Astrocyte (in vitro differentiated cells and primary cell): ENCODE results near the gene PLD1. TPM values are rescaled to one million over a fixed set of nuclear protein-coding genes. Genes with fewer than 3 reads are reported as not detected.

ENCODE experiments used
- DNase-seq: peaks from one replicate; pipeline ENCODE4 v3.0.0-alpha.2; 2010; ENCODE audit warnings: low read depth
- FAIRE-seq: peaks from 2 replicates; lab custom pipeline; 2011; peaks lifted over from hg19 to GRCh38; lab: Jason Lieb, UNC
- H2AFZ ChIP-seq: 2 replicates; pipeline ENCODE4 v1.6.0; 2012; ENCODE audit warnings: low read depth, low read length, inconsistent platforms
- H3K27ac ChIP-seq: 2 replicates; pipeline ENCODE4 v1.5.1; 2011; ENCODE audit warnings: low read depth, low read length, inconsistent platforms
- H3K27me3 ChIP-seq: 2 replicates; pipeline ENCODE4 v1.6.0; 2011; ENCODE audit warnings: low read length, inconsistent platforms; ENCODE audit not compliant: insufficient read depth
- H3K36me3 ChIP-seq: 2 replicates; pipeline ENCODE4 v1.5.1; 2011; ENCODE audit warnings: low read length, inconsistent platforms; ENCODE audit not compliant: insufficient read depth
- H3K4me1 ChIP-seq: 2 replicates; pipeline ENCODE4 v1.5.1; 2011; ENCODE audit warnings: low read length, inconsistent platforms; ENCODE audit not compliant: insufficient read depth
- H3K4me2 ChIP-seq: 2 replicates; pipeline ENCODE4 v1.6.0; 2012; ENCODE audit warnings: low read length, inconsistent platforms
- H3K4me3 ChIP-seq: 2 replicates; pipeline ENCODE4 v1.5.1; 2011; ENCODE audit warnings: low read depth, mild to moderate bottlenecking, low read length, inconsistent platforms; ENCODE audit not compliant: insufficient read depth
- H3K79me2 ChIP-seq: 2 replicates; pipeline ENCODE4 v1.6.0; 2012; ENCODE audit warnings: mild to moderate bottlenecking, low read length, inconsistent platforms; ENCODE audit not compliant: insufficient read depth
- H3K9ac ChIP-seq: 2 replicates; pipeline ENCODE4 v1.6.0; 2012; ENCODE audit warnings: mild to moderate bottlenecking, low read length, inconsistent platforms
- H3K9me3 ChIP-seq: 2 replicates; pipeline ENCODE4 v1.5.1; 2012; ENCODE audit warnings: low read depth, mild to moderate bottlenecking, low read length, inconsistent platforms; ENCODE audit not compliant: insufficient read depth
- H4K20me1 ChIP-seq: 2 replicates; pipeline ENCODE4 v1.6.0; 2012; ENCODE audit warnings: low read length, inconsistent platforms; ENCODE audit not compliant: insufficient read depth
- H3K27ac Mint-ChIP-seq: one replicate; pipeline ENCODE4 v1.8.0; 2021; ENCODE audit warnings: mild to moderate bottlenecking, mixed read lengths; ENCODE audit not compliant: unreplicated experiment
- H3K27me3 Mint-ChIP-seq: one replicate; pipeline ENCODE4 v1.8.0; 2021; ENCODE audit warnings: low read depth, mixed read lengths; ENCODE audit not compliant: unreplicated experiment
- H3K36me3 Mint-ChIP-seq: one replicate; pipeline ENCODE4 v1.8.0; 2021; ENCODE audit warnings: low read depth, mixed read lengths; ENCODE audit not compliant: unreplicated experiment
- H3K4me1 Mint-ChIP-seq: one replicate; pipeline ENCODE4 v1.8.0; 2021; ENCODE audit warnings: low read depth, mixed read lengths; ENCODE audit not compliant: unreplicated experiment
- H3K4me3 Mint-ChIP-seq: one replicate; pipeline ENCODE4 v1.8.0; 2021; ENCODE audit warnings: mild to moderate bottlenecking, moderate library complexity, mixed read lengths; ENCODE audit not compliant: unreplicated experiment
- H3K9me3 Mint-ChIP-seq: one replicate; pipeline ENCODE4 v1.8.0; 2021; ENCODE audit warnings: mild to moderate bottlenecking, mixed read lengths; ENCODE audit not compliant: unreplicated experiment
- CTCF ChIP-seq: IDR thresholded peaks from 2 replicates; pipeline ENCODE4 v1.5.1; 2011; ENCODE audit warnings: low read depth, mild to moderate bottlenecking, inconsistent platforms, low read length, moderate library complexity; ENCODE audit not compliant: insufficient read depth
- EZH2 ChIP-seq: IDR thresholded peaks from 2 replicates; pipeline ENCODE4 v1.6.1; 2012; ENCODE audit warnings: mild to moderate bottlenecking, low read length, inconsistent platforms; ENCODE audit not compliant: insufficient read depth
- total RNA-seq: library from RNA; stranded (reverse); gene quantifications from 2 replicates; pipeline ENCODE4 v1.2.1, GENCODE V29; 2021

The PLD1 gene
- total RNA-seq, 1 donor from 2014 or later, result 21.5 TPM

- H3K79me2 ChIP-seq, result no peaks in the 10 kb centered on the region
- H3K9ac ChIP-seq, result no peak overlapping the region
- DNase-seq, result no peak
- no peak overlapping the region for H2AFZ ChIP-seq
- H3K4me1 ChIP-seq, result no peaks in the 10 kb centered on the region
- no peaks in the 10 kb centered on the region for H3K36me3 ChIP-seq
- no peaks in the 10 kb centered on the region for H3K9me3 ChIP-seq
- no peak overlapping the region for H3K27ac Mint-ChIP-seq
- H3K27me3 ChIP-seq, result no peaks in the 10 kb centered on the region
- H3K4me3 Mint-ChIP-seq, result no peak overlapping the region
- FAIRE-seq, result no peak
- H3K27ac ChIP-seq, result no peak overlapping the region
- H4K20me1 ChIP-seq, result no peaks in the 10 kb centered on the region
- H3K4me3 ChIP-seq, result no peak overlapping the region
- H3K4me1 Mint-ChIP-seq, result no peaks in the 10 kb centered on the region
- peaks cover 2% of the 10 kb centered on the region for H3K9me3 Mint-ChIP-seq
- peaks cover 13% of the 10 kb centered on the region for H3K36me3 Mint-ChIP-seq
- TF ChIP-seq CTCF (no peak), EZH2 (no peak)
- no peak overlapping the region for H3K4me2 ChIP-seq
- no peaks in the 10 kb centered on the region for H3K27me3 Mint-ChIP-seq
Observed at GRCh38 chr3:171680726-171681411, 129.4 kb downstream of the PLD1 start.

DNA sequence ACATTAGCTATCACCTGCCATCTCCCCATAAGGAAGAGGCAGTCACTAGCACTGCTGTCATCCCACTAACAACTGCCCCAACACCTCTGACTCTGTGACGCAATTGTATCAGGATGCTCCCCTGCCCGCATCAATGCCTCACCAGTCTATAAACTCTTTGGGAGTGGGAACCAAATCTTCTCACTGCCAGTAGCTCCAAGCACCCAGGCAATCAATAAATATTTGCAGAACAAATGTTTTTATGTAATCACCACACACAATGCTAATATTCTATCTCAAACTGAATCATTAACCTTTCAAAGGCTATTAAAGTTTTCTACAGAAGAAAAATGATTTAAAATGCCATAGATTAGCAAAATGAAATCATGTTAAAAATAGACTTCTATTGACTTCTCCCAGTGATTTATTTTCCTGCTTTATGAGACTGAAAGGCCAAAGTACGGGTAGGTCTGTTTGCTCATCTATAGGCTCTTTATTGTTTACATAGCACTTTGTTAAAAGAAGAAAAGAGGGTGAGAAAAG lies 131.3 kb downstream of the PLD1 start:
- Mint-ChIP-seq H3K4me1 (no peaks in the 10 kb centered on the region), H3K27me3 (no peaks in the 10 kb centered on the region), H3K27ac (no peak overlapping the region), H3K36me3 (peaks cover 13% of the 10 kb centered on the region), H3K4me3 (no peak overlapping the region), H3K9me3 (peaks cover 2% of the 10 kb centered on the region)
- H3K4me3 ChIP-seq, result no peak overlapping the region
- no peaks in the 10 kb centered on the region for H3K27me3 ChIP-seq
- TF ChIP-seq EZH2 (no peak), CTCF (no peak)
- H4K20me1 ChIP-seq, result no peaks in the 10 kb centered on the region
- H3K36me3 ChIP-seq, result no peaks in the 10 kb centered on the region
- DNase-seq, result no peak
- H3K9me3 ChIP-seq, result no peaks in the 10 kb centered on the region
- H3K4me2 ChIP-seq, result no peak overlapping the region
- no peaks in the 10 kb centered on the region for H3K4me1 ChIP-seq
- no peak for FAIRE-seq
- H3K27ac ChIP-seq, result no peak overlapping the region
- H3K79me2 ChIP-seq, result no peaks in the 10 kb centered on the region
- no peak overlapping the region for H3K9ac ChIP-seq
- no peak overlapping the region for H2AFZ ChIP-seq

- DNase-seq (no peak), FAIRE-seq (no peak)
- Mint-ChIP-seq H3K36me3 (peaks cover 8% of the 10 kb centered on the region), H3K4me3 (no peak overlapping the region), H3K27ac (no peak overlapping the region), H3K9me3 (no peaks in the 10 kb centered on the region), H3K27me3 (no peaks in the 10 kb centered on the region), H3K4me1 (no peaks in the 10 kb centered on the region)
- no peaks in the 10 kb centered on the region for H3K27me3 ChIP-seq
- no peak overlapping the region for H3K4me3 ChIP-seq
- no peak overlapping the region for H3K4me2 ChIP-seq
- H3K9ac ChIP-seq, result no peak overlapping the region
- H3K9me3 ChIP-seq, result no peaks in the 10 kb centered on the region
- H2AFZ ChIP-seq, result no peak overlapping the region
- no peaks in the 10 kb centered on the region for H3K36me3 ChIP-seq
- H3K4me1 ChIP-seq, result no peaks in the 10 kb centered on the region
- no peak overlapping the region for H3K27ac ChIP-seq
- TF ChIP-seq CTCF (no peak), EZH2 (no peak)
- H3K79me2 ChIP-seq, result no peaks in the 10 kb centered on the region
- H4K20me1 ChIP-seq, result no peaks in the 10 kb centered on the region
Observed at GRCh38 chr3:171677706-171678105, 132.6 kb downstream of the PLD1 start.
